Adrenal gland (tissue), 5 donors: ENCODE results near the gene HOXD1.

Experiments
- POLR2A ChIP-seq, 2 donors: fragments of 450-650 bp; IDR thresholded peaks; one replicate each; pipeline ENCODE4 v1.6.1; 2017; ENCODE audit warnings: antibody characterized with exemption in 2 of 2, mild to moderate bottlenecking in 2 of 2, moderate library complexity in 1 of 2
- TF ChIP-seq, protein P1 (sequence below), 6 experiments: fragments of 450-650 bp in 4 of 6; fragments of 200-600 bp in 2 of 6; sonication (generic) in 1 of 6; IDR thresholded peaks; 1 replicate in 5 of 6; 2 replicates in 1 of 6; pipeline versions ENCODE4 v1.5.1 to v1.8.0; 2016 to 2021; ENCODE audit warnings: antibody characterized with exemption in 6 of 6, mild to moderate bottlenecking in 2 of 6, moderate library complexity in 1 of 6
- donor health status: DM: no; HTN: no; CAD: no.

DNA sequence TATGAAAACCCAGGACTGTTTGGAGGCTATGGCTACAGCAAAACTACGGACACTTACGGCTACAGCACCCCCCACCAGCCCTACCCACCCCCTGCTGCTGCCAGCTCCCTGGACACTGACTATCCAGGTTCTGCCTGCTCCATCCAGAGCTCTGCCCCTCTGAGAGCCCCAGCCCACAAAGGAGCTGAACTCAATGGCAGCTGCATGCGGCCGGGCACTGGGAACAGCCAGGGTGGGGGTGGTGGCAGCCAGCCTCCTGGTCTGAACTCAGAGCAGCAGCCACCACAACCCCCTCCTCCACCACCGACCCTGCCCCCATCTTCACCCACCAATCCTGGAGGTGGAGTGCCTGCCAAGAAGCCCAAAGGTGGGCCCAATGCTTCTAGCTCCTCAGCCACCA lies 19.3 kb upstream of the HOXD1 start:
- TF ChIP-seq, protein P1, sequence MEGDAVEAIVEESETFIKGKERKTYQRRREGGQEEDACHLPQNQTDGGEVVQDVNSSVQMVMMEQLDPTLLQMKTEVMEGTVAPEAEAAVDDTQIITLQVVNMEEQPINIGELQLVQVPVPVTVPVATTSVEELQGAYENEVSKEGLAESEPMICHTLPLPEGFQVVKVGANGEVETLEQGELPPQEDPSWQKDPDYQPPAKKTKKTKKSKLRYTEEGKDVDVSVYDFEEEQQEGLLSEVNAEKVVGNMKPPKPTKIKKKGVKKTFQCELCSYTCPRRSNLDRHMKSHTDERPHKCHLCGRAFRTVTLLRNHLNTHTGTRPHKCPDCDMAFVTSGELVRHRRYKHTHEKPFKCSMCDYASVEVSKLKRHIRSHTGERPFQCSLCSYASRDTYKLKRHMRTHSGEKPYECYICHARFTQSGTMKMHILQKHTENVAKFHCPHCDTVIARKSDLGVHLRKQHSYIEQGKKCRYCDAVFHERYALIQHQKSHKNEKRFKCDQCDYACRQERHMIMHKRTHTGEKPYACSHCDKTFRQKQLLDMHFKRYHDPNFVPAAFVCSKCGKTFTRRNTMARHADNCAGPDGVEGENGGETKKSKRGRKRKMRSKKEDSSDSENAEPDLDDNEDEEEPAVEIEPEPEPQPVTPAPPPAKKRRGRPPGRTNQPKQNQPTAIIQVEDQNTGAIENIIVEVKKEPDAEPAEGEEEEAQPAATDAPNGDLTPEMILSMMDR (IDR thresholded peaks at IDR 0.05): no peak
- TF ChIP-seq POLR2A (IDR thresholded peaks at IDR 0.05): no peak
